Endodermal cell (in vitro differentiated cells): ENCODE measurements around the gene MMRN2. TPM values are rescaled to one million over a fixed set of nuclear protein-coding genes. Genes with fewer than 3 reads are reported as not detected.
A peak's percentile ranks its signal among the peaks of the same experiment; 100 is the strongest.

Source experiments
- DNase-seq: peaks from one replicate; pipeline ENCODE4 v3.0.0-alpha.2; 2017
- H3K27ac ChIP-seq: 2 replicates; pipeline ENCODE4 v1.5.1; 2013; ENCODE audit warnings: mild to moderate bottlenecking, low read depth, low read length, moderate library complexity
- H3K27me3 ChIP-seq: 2 replicates; pipeline ENCODE4 v1.6.1; 2013; ENCODE audit warnings: mild to moderate bottlenecking, low read length, moderate library complexity; ENCODE audit not compliant: insufficient read depth, control insufficient read depth, poor library complexity, severe bottlenecking
- H3K36me3 ChIP-seq: 2 replicates; pipeline ENCODE4 v1.7.0; 2013; ENCODE audit warnings: mild to moderate bottlenecking, low read length, moderate library complexity; ENCODE audit not compliant: control insufficient read depth, insufficient read depth
- H3K4me1 ChIP-seq: one replicate; pipeline ENCODE4 v1.7.0; 2013; ENCODE audit warnings: low read length; ENCODE audit not compliant: control insufficient read depth, insufficient read depth
- H3K4me3 ChIP-seq: 2 replicates; pipeline ENCODE4 v1.5.1; 2013; ENCODE audit warnings: mild to moderate bottlenecking, low read length, moderate library complexity
- H3K9ac ChIP-seq: 2 replicates; pipeline ENCODE4 v1.6.1; 2013; ENCODE audit warnings: mild to moderate bottlenecking, low read length, moderate library complexity; ENCODE audit not compliant: poor library complexity, severe bottlenecking; ENCODE audit errors: extremely low read depth
- H3K9me3 ChIP-seq: 2 replicates; pipeline ENCODE4 v1.6.1; 2013; ENCODE audit warnings: mild to moderate bottlenecking, low read length, moderate library complexity; ENCODE audit not compliant: control insufficient read depth
- H3K27ac Mint-ChIP-seq: 2 replicates; pipeline ENCODE4 v1.8.0; 2020; ENCODE audit warnings: mixed read lengths
- H3K27me3 Mint-ChIP-seq: 2 replicates; pipeline ENCODE4 v1.8.0; 2021; ENCODE audit warnings: mild to moderate bottlenecking, mixed read lengths; ENCODE audit not compliant: insufficient read depth
- H3K36me3 Mint-ChIP-seq: 2 replicates; pipeline ENCODE4 v1.8.0; 2020; ENCODE audit warnings: low read depth, mixed read lengths
- H3K4me1 Mint-ChIP-seq: 2 replicates; pipeline ENCODE4 v1.8.0; 2020; ENCODE audit warnings: mixed read lengths
- H3K4me3 Mint-ChIP-seq: 2 replicates; pipeline ENCODE4 v1.8.0; 2020; ENCODE audit warnings: mild to moderate bottlenecking, moderate library complexity, mixed read lengths
- H3K9me3 Mint-ChIP-seq: 2 replicates; pipeline ENCODE4 v1.8.0; 2020; ENCODE audit warnings: mild to moderate bottlenecking, mixed read lengths
- CTCF ChIP-seq: fragments of 200-600 bp; sonication (generic); conservative IDR thresholded peaks from 2 replicates; pipeline ENCODE4 v1.5.0; 2021; ENCODE audit warnings: antibody characterized with exemption, mild to moderate bottlenecking
- WGBS, 2 experiments: methylation state at CpG; one replicate each; pipeline versions ENCODE4 v1.1.5 to v1.1.7; 2013; ENCODE audit warnings: missing lambda C conversion rate in 2 of 2, mixed read lengths in 1 of 2; ENCODE audit not compliant: insufficient coverage in 1 of 2, insufficient read length in 1 of 2; 5-methylcytosine and 5-hydroxymethylcytosine counted together
- total RNA-seq, 2 donors: library from RNA; stranded (reverse); fragmentation: NEBNext Ultra II Directional in 1 of 2; extraction: Animal tissue kit (Norgen Biotek cat#: 25700) in 1 of 2; gene quantifications; 2 replicates in 1 of 2; 3 replicates in 1 of 2; pipeline ENCODE4 v1.2.1, GENCODE V29; 2021

MMRN2 gene
- total RNA-seq, 2 donors from 2014 or later, result 1.00 to 1.3 TPM

GRCh38 chr10:86888585-86889381 is 68.6 kb downstream of the MMRN2 start:
- no peaks in the 10 kb centered on the region for H3K4me1 ChIP-seq
- H3K36me3 ChIP-seq, result peaks cover 62% of the 10 kb centered on the region
- Mint-ChIP-seq H3K9me3 (no peaks in the 10 kb centered on the region), H3K36me3 (peaks cover 40% of the 10 kb centered on the region), H3K27ac (no peak overlapping the region), H3K27me3 (no peaks in the 10 kb centered on the region), H3K4me1 (peaks cover 8% of the 10 kb centered on the region), H3K4me3 (no peak overlapping the region)
- no peak for TF ChIP-seq CTCF
- WGBS, 2 experiments, result 87 to 91% methylated on average over 5 to 7 of the region's 7 CpGs
- H3K9ac ChIP-seq, result no peak overlapping the region
- no peaks in the 10 kb centered on the region for H3K9me3 ChIP-seq
- peak overlapping the region; percentile 36 for H3K27ac ChIP-seq
- H3K27me3 ChIP-seq, result no peaks in the 10 kb centered on the region
- H3K4me3 ChIP-seq, result no peak overlapping the region
- no peak for DNase-seq

Other genes starting within 250 kb of the MMRN2 start
- 10 to 100 TPM; 69.4 to 96.4 TPM for gene BMPR1A, start 201.0 kb downstream of the MMRN2 start, total RNA-seq
- 1 to 10 TPM in 1 of 2 donors, under 1 TPM in 1; 0.60 to 2.7 TPM for gene SNCG, start 984 bp upstream of the MMRN2 start, total RNA-seq
- under 1 TPM in 1 of 2 donors, not detected in 1; 0.53 TPM for gene ADIRF, start 10.9 kb upstream of the MMRN2 start, total RNA-seq
- not detected for gene FAM25A, start 62.7 kb upstream of the MMRN2 start, total RNA-seq
- 100 to 1,000 TPM; 104 to 107 TPM for gene GLUD1, start 137.2 kb upstream of the MMRN2 start, total RNA-seq
- gene SHLD2, start 137.6 kb upstream of the MMRN2 start, total RNA-seq, result 10 to 100 TPM; 30.0 to 30.5 TPM